Ovary (tissue), 3 donors: ENCODE measurements around the gene TKTL1.

Source experiments
- CTCF ChIP-seq, 3 donors: fragments of 450-650 bp in 2 of 3; fragments of 200-600 bp in 1 of 3; IDR thresholded peaks; one replicate each; pipeline versions ENCODE4 v1.5.1 to v1.8.0; 2016 to 2022; ENCODE audit warnings: antibody characterized with exemption in 3 of 3, mild to moderate bottlenecking in 1 of 3
- POLR2A ChIP-seq: fragments of 450-650 bp; IDR thresholded peaks from one replicate; pipeline ENCODE4 v1.6.1; 2017; ENCODE audit warnings: antibody characterized with exemption, mild to moderate bottlenecking, moderate library complexity
- donor health status: DM: no; HTN: no; CAD: no.

GRCh38 chrX:154303476-154303875 lies 7.9 kb downstream of the TKTL1 start:
- TF ChIP-seq CTCF (IDR thresholded peaks at IDR 0.05) (no peak), POLR2A (no peak)
